ENCODE measurements around the gene RALGPS1.

Gene RALGPS1

GRCh38 chr9:127130235-127130634 is 215.7 kb downstream of the RALGPS1 start:
- Mint-ChIP-seq H3K27me3 (ENCODE audit: low read depth) (peaks cover 28% of the 10 kb centered on the region), H3K36me3 (ENCODE audit: low read depth) (no peaks in the 10 kb centered on the region), H3K9me3 (no peaks in the 10 kb centered on the region), H3K4me1 (ENCODE audit: low read depth) (no peaks in the 10 kb centered on the region), H3K4me3 (no peak overlapping the region), H3K27ac (no peak overlapping the region)
- no peak for DNase-seq (ENCODE audit: low spot score)

DNA sequence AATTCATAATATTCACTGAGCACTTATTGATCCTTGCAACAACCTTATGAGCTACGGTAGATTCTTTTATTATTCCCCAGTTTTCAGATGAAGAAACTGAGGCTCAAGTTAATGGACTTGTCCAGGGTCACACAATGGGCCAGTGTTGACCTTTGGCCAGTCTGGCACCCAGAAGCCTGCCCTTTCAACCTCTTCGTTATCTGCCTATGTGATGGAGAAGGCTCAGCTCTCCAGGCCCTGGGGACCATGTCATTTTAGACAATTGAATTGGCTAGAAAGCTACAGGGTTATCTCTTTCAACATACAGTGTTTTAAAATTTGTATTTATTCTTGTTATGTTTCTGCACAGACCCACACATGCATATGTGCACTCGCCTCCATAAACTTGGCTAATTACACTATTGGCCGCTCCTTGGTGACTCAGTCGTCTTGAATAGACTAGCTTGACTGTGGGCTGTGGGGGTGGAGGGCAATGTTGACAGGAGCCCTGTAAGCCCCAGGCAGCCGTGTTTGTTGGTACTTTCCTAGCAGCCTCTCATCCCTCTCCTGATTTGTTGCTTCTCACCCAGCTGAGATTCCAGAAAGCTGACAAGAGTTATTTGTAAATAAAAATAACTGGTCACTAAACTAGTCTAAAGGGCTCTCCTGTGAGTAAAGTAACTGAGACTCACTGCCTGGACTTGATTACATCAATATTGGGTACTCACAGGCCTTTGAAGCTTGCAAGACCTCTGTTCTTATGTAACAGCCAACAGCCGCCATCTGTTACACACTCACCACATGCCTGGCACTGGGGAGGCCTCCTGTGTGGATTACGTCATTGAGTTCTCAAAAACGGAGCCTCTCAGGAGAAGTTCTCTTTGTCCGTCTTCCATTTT is 216.3 kb downstream of the RALGPS1 start:
- no peaks in the 10 kb centered on the region for H3K4me1 Mint-ChIP-seq (ENCODE audit: low read depth)
- peaks cover 25% of the 10 kb centered on the region for H3K27me3 Mint-ChIP-seq (ENCODE audit: low read depth)
- H3K9me3 Mint-ChIP-seq: no peaks in the 10 kb centered on the region
- DNase-seq (ENCODE audit: low spot score): no peak
- no peak overlapping the region for H3K4me3 Mint-ChIP-seq
- no peak overlapping the region for H3K27ac Mint-ChIP-seq
- H3K36me3 Mint-ChIP-seq (ENCODE audit: low read depth): no peaks in the 10 kb centered on the region

- H3K4me3 Mint-ChIP-seq: no peak overlapping the region
- H3K27me3 Mint-ChIP-seq (ENCODE audit: low read depth): peaks cover 21% of the 10 kb centered on the region
- DNase-seq (ENCODE audit: low spot score): no peak
- no peaks in the 10 kb centered on the region for H3K9me3 Mint-ChIP-seq
- H3K36me3 Mint-ChIP-seq (ENCODE audit: low read depth): no peaks in the 10 kb centered on the region
- no peak overlapping the region for H3K27ac Mint-ChIP-seq
- H3K4me1 Mint-ChIP-seq (ENCODE audit: low read depth): no peaks in the 10 kb centered on the region
Observed at GRCh38 chr9:127131871-127132270, 217.3 kb downstream of the RALGPS1 start.

DNA sequence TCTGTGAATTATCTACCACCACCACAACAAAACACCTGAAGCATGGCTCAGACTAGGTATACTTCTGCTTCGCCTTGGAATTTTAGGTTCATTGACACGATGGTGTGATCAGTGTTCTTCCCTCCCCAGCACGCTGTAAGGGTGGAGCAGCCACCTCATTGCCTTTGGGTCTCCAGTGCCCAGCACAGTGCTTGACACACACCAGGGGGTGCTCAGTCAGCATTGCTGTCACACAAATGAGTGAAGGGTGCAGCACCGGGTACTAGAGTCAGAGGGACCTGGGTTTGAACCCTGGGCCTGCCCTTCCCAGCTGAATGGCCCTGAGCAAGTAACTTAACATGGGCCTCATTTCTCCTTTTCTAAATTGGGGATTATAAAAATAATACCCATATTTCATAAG is 217.8 kb downstream of the RALGPS1 start:
- DNase-seq (ENCODE audit: low spot score): no peak
- H3K36me3 Mint-ChIP-seq (ENCODE audit: low read depth): no peaks in the 10 kb centered on the region
- peaks cover 16% of the 10 kb centered on the region for H3K27me3 Mint-ChIP-seq (ENCODE audit: low read depth)
- H3K9me3 Mint-ChIP-seq: no peaks in the 10 kb centered on the region
- no peak overlapping the region for H3K4me3 Mint-ChIP-seq
- H3K27ac Mint-ChIP-seq: no peak overlapping the region
- no peaks in the 10 kb centered on the region for H3K4me1 Mint-ChIP-seq (ENCODE audit: low read depth)

DNA sequence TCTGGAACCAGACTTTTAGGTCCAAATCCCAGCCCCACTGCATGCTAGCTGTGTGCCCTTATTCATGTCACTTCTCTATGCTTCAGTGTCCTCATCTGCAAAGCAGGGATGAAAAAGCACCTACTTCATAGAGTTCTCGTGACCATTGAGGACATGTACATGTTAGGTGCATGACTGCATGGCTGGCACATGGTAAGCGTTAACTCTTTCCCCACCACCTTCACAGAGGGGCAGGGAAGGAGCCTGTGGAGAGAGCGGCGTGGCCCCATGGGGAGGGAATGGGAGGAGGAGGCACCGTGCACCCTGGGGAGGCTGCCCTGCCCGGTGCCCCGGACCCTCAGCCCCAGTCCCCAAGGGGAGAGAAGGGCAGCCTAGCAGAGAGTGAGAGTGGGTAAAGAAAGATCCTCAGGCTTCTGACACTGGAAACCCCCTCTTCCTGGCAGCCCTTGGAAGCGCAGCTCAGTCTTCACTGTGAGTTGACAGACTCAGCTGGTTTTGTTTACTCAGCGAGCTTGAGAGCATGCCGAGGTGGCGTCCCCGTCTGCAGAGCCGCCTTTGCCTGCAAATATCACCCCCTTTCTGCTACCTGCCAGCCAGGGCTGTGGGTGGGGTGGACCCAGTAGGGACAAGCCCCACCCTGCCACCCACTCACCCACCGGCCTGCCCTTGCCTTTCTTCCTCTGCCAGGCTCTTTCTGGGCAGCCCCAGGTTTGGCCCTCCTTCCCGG is 218.5 kb downstream of the RALGPS1 start:
- H3K36me3 Mint-ChIP-seq (ENCODE audit: low read depth): no peaks in the 10 kb centered on the region
- peak overlapping the region; percentile 12 for H3K27ac Mint-ChIP-seq
- no peak for DNase-seq (ENCODE audit: low spot score)
- H3K9me3 Mint-ChIP-seq: no peaks in the 10 kb centered on the region
- H3K27me3 Mint-ChIP-seq (ENCODE audit: low read depth): peaks cover 12% of the 10 kb centered on the region
- H3K4me1 Mint-ChIP-seq (ENCODE audit: low read depth): no peaks in the 10 kb centered on the region
- H3K4me3 Mint-ChIP-seq: no peak overlapping the region

- no peak for DNase-seq (ENCODE audit: low spot score)
- H3K4me3 Mint-ChIP-seq: no peak overlapping the region
- no peak overlapping the region for H3K27ac Mint-ChIP-seq
Observed at GRCh38 chr9:127133739-127134167, 219.2 kb downstream of the RALGPS1 start.

GRCh38 chr9:127135056-127135745 is 220.6 kb downstream of the RALGPS1 start:
- Mint-ChIP-seq H3K36me3 (ENCODE audit: low read depth) (no peaks in the 10 kb centered on the region), H3K4me1 (ENCODE audit: low read depth) (no peaks in the 10 kb centered on the region), H3K4me3 (no peak overlapping the region), H3K9me3 (no peaks in the 10 kb centered on the region), H3K27me3 (ENCODE audit: low read depth) (peaks cover 7% of the 10 kb centered on the region), H3K27ac (no peak overlapping the region)
- no peak for DNase-seq (ENCODE audit: low spot score)

More at GRCh38 chr9:127133739-127134167, 219.2 kb downstream of the RALGPS1 start:
- peaks cover 9% of the 10 kb centered on the region for H3K27me3 Mint-ChIP-seq (ENCODE audit: low read depth)
- no peaks in the 10 kb centered on the region for H3K9me3 Mint-ChIP-seq
- no peaks in the 10 kb centered on the region for H3K4me1 Mint-ChIP-seq (ENCODE audit: low read depth)
- no peaks in the 10 kb centered on the region for H3K36me3 Mint-ChIP-seq (ENCODE audit: low read depth)

- H3K4me1 Mint-ChIP-seq (ENCODE audit: low read depth): no peaks in the 10 kb centered on the region
- H3K9me3 Mint-ChIP-seq: no peaks in the 10 kb centered on the region
- H3K27ac Mint-ChIP-seq: no peak overlapping the region
- H3K27me3 Mint-ChIP-seq (ENCODE audit: low read depth): peaks cover 8% of the 10 kb centered on the region
- no peak overlapping the region for H3K4me3 Mint-ChIP-seq
- DNase-seq (ENCODE audit: low spot score): no peak
- no peaks in the 10 kb centered on the region for H3K36me3 Mint-ChIP-seq (ENCODE audit: low read depth)
Observed at GRCh38 chr9:127136081-127136879, 221.7 kb downstream of the RALGPS1 start.

- Mint-ChIP-seq H3K36me3 (ENCODE audit: low read depth) (no peaks in the 10 kb centered on the region), H3K4me3 (no peak overlapping the region), H3K27me3 (ENCODE audit: low read depth) (peaks cover 10% of the 10 kb centered on the region), H3K4me1 (ENCODE audit: low read depth) (no peaks in the 10 kb centered on the region), H3K9me3 (no peaks in the 10 kb centered on the region), H3K27ac (no peak overlapping the region)
- no peak for DNase-seq (ENCODE audit: low spot score)
Observed at GRCh38 chr9:127136880-127137639, 222.5 kb downstream of the RALGPS1 start.

DNA sequence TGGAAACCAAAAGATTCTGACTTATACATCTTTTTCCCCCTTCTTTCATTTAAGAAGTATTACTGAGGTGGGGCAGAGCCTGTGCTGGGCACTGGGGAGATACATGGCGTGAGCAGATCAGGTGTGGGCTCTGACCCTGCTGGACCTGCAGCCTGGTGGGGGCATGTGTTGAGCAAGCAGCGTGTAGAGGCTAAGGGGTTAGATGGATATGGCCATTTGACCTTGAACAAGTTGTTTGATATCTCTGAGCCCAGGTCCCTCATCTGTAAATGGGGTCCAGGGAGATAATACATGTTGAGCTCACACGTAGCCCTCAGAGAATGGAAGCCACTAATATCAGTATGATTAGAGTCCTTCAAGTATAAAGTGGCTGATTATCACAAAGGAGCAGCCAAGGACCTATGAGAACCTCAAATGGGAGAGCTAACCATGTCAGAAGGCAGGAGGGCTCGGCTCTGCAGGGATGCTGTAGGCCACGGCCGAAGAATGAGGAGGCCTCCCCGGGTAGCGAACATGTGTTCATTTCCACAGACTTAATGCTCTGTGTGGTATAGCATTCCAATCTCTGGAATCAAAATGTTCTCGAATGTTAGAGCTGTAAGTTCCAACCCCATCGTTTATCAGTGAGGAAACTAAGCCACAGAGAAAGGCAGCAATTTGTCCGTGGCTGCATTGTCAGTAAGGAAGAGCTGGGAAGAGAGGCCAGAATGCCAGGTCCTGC is 223.2 kb downstream of the RALGPS1 start:
- no peak overlapping the region for H3K4me3 Mint-ChIP-seq
- H3K4me1 Mint-ChIP-seq (ENCODE audit: low read depth): no peaks in the 10 kb centered on the region
- H3K36me3 Mint-ChIP-seq (ENCODE audit: low read depth): no peaks in the 10 kb centered on the region
- no peaks in the 10 kb centered on the region for H3K9me3 Mint-ChIP-seq
- no peak for DNase-seq (ENCODE audit: low spot score)
- H3K27ac Mint-ChIP-seq: no peak overlapping the region
- H3K27me3 Mint-ChIP-seq (ENCODE audit: low read depth): peaks cover 15% of the 10 kb centered on the region

GRCh38 chr9:127138444-127138843 is 223.9 kb downstream of the RALGPS1 start:
- Mint-ChIP-seq H3K27me3 (ENCODE audit: low read depth) (peaks cover 19% of the 10 kb centered on the region), H3K9me3 (no peaks in the 10 kb centered on the region), H3K27ac (no peak overlapping the region), H3K4me1 (ENCODE audit: low read depth) (no peaks in the 10 kb centered on the region), H3K36me3 (ENCODE audit: low read depth) (no peaks in the 10 kb centered on the region), H3K4me3 (no peak overlapping the region)
- no peak for DNase-seq (ENCODE audit: low spot score)

- no peak for DNase-seq (ENCODE audit: low spot score)
- no peak overlapping the region for H3K27ac Mint-ChIP-seq
- no peaks in the 10 kb centered on the region for H3K36me3 Mint-ChIP-seq (ENCODE audit: low read depth)
Observed at GRCh38 chr9:127139071-127139731, 224.6 kb downstream of the RALGPS1 start.

More at GRCh38 chr9:127139071-127139731, 224.6 kb downstream of the RALGPS1 start:
- H3K27me3 Mint-ChIP-seq (ENCODE audit: low read depth): peaks cover 24% of the 10 kb centered on the region
- H3K4me1 Mint-ChIP-seq (ENCODE audit: low read depth): no peaks in the 10 kb centered on the region
- H3K9me3 Mint-ChIP-seq: no peaks in the 10 kb centered on the region
- no peak overlapping the region for H3K4me3 Mint-ChIP-seq
